HuH-7.5 (cell line): Measurements from ENCODE around the gene CHST13.

ENCODE experiments used
- DNase-seq: peaks from one replicate; pipeline ENCODE4 v3.0.0; 2011; ENCODE audit warnings: low spot score

The CHST13 gene

DNA sequence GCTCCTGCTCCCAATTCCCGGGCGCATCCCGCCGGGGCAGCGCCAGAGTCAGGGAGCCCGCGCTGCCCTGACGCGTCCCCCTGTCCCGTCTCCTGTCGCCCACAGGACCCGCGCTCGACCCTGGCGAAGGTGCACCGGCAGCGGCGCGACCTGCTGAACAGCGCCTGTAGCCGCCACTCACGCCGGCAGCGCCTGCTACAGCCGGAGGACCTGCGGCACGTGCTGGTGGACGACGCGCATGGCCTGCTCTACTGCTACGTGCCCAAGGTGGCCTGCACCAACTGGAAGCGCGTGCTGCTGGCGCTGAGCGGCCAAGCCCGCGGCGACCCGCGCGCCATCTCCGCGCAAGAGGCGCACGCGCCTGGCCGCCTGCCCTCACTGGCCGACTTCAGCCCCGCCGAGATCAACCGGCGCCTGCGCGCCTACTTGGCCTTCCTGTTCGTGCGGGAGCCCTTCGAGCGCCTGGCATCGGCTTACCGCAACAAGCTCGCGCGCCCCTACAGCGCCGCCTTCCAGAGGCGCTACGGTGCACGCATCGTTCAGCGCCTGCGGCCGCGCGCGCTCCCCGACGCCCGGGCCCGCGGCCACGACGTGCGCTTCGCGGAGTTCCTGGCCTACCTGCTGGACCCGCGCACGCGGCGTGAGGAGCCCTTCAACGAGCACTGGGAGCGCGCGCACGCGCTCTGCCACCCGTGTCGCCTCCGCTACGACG is 17.8 kb downstream of the CHST13 start:
- DNase-seq = peak; percentile 1

DNA sequence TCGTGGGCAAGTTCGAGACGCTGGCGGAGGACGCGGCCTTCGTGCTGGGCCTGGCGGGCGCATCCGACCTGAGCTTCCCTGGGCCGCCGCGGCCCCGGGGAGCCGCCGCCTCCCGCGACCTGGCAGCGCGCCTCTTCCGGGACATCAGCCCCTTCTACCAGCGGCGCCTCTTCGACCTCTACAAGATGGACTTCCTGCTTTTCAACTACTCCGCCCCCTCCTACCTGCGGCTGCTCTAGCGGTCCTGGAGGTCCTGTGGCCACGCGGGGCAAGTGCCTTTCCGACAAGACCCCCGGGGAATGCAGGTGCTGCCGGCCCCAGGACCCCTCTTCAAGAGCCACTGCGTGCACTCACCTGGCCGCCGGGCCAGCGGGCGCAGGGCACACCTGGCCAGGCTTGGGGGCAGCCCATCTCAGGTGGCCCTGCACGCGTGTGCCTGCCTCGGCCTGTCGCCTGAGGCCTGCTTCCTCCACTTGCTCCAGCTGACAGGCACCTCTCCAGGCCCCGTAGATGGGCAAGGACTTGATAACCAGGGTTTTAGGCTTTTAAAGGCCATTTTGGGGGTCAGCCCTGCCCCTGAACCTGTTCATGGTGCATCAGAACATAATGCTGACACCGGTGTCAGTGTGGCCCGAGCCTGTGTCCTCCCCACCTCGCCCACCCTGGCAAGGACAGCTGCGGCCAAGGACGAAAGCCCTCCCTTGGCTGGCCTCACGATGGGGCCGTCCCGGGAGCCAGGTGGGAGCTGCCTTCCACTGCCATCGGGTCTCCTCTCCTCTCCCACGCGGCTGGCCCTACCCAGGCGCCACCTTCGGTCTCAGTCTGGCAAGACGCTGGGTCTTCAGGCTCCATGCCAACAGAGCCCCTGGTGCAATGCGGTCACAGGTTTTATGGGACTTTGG is 18.6 kb downstream of the CHST13 start:
- DNase-seq = no peak

DNA sequence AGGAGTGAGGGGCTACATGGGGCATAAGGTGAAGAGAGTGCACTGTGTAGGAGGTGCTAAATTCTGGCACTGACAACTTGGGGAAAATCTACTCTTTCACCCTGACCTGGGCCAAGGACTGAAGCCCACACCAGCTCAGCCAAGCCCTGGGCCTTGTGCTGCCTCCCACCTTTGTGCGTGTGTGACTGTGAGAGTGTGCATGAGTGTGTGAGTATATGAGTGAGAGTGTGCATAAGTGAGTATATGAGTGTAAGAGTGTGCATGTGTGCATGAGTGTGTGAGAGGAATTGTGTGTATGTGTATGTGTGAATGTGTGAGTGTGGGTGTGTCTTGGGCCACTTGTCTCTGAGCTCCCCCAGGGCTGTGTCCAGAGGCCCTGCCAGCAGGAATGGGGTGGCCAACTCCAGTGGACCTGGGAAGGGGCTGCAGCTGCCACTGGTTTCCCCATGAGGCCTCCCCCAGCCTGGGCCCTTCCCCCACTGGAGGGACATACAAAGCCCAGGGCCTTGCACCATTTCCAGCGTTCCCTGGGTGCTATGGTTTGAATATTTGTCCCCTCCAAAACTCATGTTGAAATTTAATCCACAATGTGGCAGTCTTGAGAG is 19.6 kb downstream of the CHST13 start:
- no peak for DNase-seq

DNA sequence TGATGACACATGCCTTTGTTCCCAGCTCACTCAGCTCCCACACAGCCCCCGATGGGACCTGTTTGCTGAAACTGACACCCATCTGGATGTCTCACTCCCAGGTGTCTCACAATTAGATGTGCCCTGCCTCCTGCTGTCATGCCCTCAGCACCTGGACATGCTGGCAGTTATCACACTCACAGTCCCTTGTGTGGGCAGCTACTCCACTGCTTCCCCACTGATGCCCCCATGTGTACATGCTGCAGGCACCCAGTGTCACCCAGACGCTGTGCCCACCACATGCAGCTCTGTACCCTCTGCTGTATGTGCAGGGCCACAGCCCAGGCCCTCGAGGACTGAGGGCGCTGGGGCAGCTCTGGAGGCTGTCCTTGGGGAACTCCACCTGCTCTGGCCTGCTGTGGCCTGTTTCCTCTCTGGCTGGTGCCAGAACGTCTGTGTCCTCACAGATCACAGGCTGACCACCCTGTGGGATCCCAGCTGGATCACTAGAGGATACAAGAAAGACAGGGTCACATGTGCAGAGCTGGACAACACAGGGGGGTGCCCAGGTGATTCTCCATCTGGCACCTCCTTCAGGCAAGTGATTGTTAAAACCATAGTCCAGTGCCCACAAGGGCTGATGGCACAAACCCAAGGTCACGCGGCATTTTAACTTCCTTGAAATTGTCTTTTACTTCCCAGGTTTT is 20.8 kb downstream of the CHST13 start:
- DNase-seq = no peak

DNA sequence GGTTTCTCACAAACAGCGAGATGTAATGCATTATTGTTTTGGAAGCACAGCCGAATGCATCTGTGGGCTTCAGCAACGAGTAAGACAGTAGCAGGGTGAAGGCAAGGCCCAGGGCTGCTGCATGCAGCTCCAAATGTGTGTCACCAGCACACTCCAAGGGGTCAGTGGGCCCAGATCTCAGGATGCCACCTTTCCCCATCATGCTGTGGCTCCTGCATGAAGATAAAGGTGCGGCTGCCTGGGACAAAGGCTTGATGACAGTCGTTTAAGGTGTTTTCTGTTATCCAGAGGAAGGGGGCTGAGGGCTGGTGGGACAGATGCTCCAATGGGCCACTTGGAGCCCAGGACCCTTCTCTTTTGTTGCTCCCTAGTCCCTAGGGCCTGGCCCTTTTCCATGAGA is 21.6 kb downstream of the CHST13 start:
- DNase-seq = no peak

DNA sequence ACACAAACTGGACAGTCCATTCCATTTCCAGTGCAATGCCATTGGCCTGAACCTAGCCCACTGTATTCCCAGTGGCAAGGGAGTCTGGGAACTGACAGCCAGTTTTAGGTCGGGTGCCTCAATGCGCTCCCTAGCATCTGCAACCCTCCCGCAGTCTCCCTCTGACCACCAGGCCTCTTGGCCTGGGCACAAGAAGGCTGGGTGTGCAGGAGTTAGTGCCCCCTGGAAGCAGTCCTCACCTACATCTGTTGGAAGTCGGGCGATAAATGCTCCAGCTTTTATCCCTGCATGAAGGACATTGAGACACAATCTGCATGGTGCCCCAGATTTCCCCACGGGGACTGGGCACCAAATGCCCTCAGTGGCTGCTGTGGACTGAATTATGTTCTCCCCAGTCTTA is 22.1 kb downstream of the CHST13 start:
- no peak for DNase-seq

DNA sequence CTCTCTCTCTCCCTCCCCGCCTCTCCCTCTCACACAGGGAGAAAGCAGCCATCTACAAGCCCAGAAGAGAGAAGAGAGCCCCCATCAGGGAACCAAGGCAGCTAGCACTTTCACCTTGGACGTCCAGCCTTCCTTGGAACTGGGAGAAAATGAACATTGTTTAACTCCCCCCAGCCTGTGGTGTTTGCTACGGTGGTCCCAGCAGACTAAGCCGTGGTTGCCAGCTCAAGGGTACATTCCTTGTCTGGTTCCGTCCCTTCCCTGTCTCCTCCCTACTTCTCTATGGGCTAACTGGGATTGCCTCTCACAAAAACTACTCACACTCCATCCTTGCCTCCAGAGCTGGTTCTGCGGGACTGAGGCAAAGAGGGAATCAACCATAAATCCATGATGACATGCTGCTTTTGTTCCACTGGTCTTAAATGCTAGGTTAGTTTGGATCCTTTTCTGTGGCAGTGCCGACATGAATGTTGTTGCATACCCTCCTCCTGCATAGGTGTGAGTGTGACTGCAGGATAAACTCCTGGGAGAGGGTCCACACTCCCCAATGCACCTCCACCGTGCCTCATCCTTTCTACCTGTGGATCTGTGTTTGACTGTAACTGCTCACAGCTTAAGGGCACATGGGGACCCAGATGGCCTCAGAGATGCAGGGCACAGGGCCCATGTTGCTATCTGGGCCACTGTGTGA is 22.7 kb downstream of the CHST13 start:
- DNase-seq = no peak

DNA sequence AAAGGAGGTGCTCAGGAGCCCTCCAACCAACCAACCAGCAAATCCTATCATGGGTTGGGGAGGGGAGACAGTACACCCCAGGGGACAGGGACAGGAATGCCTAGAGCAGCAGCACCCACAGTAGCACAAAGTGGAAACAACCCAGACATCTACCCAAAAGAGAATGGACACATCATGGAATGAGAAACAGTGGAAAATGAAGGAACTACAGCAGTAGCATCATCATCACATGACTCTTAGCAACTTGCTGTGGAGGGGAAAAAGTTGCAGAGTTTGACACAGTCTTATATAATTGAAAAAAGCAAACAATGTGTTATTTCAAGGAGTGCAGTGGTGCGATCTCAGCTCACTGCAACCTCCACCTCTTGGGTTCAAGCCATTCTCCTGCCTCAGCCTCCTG is 23.8 kb downstream of the CHST13 start:
- DNase-seq = no peak

DNA sequence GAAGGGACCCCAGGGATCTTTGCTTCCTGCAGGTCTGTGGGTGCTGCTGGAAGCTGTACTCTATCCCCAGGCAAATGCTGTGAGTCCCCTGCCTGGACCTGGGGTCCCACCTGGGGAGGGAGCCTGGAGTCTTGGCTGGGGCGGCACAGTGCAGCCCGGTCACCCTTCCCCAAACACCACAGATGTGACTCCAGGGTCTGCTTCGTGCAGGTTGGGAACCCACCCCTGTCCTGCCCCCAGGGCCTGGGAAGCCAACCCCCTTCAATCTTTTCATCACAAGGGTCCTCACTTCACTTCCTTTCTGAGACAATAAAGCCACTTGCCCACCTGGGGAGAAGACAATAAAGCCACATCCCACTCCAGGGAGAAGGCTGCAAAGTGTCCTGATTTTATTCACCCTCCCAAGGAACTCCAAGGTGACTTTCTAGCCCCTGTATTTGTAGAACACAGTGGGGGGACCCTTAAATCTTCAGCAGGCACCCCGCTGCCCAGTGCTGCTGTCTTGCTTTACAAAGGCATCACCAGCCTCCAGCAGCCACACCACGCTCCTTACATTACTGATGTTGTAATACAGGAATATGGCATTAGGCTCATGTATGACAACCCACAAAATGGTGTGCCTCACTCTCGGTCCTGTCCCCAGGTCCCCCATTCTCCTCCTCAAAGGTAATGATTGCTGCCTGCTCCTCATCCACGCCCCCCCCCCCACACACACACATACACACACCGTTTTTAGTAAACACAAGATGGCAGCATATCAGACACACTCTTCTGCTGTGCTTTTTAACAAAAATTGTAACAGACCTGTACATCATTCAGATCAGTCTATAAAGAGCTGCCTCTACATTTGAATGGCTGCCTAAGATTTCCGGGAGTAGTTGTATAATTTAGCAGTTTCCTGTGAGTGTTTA is 24.9 kb downstream of the CHST13 start:
- DNase-seq = no peak

DNA sequence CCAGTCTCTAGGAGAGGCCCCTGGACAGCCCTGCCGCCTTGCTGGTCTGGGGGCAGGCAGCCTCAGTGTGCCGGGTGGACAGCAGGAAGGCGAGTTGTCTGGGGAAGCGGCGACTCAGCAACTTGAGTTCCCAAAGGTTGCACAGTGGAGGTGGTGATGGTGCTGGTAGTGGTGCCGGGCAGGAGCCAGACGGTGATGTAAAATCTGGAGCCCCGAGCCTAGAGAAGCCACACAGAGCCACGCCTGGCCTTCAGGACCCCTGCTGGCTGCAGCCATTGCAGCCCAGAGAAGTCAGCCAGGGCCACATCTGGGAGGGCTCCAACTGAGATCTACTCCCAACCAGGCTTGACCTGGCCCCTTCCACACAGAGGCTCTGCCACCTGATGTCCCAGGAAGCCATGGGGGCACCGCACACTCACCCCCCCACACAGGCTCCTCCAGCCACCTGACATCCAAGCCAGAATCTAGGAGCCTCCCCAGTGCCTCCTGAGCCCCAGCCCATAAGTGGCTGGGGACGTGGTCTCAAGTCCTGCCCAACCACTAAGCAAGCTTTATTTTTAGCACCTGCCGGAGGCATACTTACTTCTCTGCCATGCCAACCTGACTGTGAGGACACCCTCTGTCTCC is 26.0 kb downstream of the CHST13 start:
- DNase-seq = no peak

DNA sequence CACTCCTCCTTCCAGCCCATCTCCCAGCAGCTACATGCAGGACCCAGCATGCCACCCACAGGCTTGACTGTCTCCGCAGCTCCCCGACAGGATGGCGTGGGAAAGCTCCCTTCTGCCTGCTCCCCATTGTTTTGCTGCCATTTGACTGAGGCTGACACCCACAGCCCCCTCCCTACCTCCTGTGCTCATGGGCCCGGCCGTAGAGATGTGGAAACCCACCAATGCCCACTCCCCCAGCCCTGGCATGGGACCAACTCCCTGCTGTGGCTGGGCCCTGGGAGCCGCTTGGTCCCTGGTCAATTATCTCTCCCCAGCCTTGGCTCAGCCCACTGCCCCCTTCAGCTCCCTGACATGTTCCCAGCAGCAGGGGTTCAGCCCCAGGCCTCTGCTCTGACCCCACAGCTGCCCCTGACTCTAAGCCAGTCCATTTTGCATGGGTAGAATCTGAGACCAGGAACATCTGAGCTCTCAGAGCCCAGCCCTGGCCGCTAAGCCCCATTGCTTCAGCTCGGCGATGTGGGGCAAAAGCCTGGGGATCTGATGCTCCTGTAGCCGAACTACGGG is 26.6 kb downstream of the CHST13 start:
- DNase-seq = no peak

DNA sequence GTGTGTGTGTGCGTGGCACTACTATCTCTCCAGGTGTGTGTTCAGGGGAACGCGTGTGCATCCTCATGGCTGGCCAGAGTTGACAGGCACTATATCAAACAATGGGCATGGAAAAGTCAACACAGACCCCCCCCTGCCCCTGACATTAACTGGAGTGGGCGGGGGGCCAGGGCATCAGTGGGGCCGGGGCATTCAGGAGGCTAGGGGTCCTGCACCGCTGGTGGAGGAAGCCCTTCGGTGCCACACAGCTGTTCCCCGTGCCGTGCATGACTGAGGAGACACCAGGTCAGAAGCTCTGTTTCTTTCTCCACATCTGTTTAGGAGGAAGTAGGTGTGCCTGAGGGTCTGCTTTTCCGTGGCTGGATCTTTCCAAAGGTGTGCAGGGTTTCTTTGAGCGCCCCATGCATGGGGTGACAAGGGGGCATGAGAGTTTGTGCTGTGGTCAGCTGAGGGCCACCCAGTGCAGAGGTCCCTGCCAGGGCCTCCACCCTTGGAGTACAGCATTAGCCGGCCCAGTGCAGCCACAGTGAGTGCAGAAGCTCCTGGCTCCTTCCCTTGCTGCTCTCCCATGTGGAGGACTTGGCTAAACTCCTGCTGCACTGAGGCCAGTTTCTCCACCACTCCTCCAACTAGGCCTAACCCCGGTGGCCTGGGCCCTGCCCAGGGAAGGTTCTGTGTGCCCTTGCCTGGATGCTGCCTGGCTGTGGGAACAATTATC is 27.3 kb downstream of the CHST13 start:
- no peak for DNase-seq

DNA sequence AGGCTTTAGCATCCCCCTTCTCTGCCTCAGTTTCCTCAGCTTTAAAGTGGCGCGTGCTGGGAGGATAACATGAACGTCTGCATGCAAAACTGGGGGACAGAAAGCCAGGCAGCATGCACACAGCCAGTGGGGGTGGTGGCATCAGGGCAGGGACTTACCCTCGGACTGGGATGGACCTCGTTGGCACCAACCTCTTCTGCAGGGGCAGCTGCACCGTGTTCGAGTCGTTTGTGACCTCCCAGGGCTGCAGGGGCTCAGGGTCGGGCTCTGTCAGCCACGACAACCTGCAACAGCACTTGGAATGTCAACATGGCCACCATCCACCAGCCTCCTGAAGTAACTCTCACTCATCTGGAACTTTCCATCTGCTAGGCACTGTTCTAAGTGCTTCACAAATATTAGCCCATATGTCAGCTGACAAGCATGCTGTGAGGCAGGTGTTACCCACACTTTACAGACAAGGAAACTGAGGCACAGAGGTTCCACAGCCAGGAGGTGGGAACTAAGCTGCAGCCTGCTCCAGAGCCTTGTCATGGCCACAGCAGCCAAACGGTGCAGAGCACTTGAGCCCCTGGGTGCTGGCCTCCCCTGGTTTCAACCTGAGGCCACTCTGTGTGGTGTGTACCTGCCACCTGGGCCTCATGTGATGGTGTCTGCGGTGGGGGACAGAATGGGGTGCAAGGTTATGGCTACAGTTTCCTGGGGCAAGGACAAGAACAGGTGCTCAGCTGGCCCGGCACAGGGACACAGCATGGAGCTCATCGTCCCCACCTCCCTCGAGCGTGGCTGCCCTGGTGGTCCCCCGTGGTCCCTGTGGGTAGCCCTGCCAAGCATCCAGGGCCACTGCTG is 28.1 kb downstream of the CHST13 start:
- DNase-seq = no peak

DNA sequence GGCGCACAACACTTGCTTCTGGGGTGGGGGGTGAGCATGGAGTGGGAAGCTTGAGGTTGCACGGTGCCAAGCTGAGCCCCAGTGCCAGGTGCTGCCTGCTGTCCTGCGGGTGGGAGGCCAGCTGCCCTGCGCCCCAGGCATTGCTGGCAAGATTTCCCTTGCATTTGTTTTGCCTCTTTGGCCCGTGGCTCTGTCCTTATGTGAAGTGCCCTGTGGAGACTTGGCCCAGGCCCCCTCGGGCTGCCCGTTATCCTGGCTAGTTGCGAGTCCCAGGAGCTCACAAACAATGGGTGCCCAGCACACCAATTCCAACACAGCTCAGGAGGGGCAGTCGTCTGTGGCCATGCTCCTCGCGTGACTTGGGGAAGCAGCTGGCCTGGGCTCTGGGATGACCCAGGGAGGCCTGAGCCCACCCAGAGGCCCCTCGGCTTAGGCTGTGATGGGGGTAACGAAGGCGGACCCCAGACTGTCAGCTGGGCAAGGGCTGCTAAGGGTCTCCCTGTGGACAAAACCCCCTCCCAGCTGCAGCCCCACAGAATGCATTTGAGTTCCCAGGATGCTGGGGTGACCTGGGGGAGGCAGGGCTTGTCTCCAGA is 28.8 kb downstream of the CHST13 start:
- DNase-seq = no peak

DNA sequence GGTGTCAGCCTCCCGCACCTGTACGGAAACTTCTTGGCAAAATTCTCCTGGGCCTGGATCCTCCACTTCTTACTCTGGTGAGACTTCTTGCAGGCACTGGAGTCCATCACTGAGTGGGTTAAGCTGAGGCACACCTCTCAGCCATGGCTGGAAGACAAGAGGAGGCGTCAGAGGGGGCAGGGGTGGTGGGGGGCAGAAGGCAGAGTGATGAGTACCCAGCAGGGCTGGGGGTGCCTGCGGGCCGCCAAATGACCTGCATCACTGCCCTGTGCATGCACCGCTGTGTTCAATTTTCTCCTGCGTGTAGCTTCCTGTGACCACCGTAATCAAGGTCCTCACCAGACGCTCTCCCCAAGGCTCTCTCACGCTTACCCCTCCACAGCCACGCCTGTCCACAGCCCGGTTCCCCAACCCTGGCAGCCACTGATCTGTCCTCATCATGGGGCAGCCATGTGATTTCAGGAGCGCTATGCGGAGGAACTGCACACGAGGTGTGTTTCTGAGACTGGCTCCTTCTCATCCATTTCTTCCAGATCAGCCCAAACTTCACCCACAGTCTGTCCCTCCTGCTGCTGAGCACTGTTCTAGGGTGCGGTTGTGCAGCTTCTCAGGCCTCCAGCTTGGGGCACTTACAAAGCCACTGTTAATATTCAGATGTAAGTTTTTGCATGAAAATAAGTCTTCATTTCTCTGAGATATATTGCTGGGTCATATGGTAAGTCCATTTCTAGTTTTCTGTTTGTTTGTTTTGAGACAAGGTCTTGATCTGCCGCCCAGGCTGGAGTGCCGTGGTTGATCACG is 29.5 kb downstream of the CHST13 start:
- no peak for DNase-seq

DNA sequence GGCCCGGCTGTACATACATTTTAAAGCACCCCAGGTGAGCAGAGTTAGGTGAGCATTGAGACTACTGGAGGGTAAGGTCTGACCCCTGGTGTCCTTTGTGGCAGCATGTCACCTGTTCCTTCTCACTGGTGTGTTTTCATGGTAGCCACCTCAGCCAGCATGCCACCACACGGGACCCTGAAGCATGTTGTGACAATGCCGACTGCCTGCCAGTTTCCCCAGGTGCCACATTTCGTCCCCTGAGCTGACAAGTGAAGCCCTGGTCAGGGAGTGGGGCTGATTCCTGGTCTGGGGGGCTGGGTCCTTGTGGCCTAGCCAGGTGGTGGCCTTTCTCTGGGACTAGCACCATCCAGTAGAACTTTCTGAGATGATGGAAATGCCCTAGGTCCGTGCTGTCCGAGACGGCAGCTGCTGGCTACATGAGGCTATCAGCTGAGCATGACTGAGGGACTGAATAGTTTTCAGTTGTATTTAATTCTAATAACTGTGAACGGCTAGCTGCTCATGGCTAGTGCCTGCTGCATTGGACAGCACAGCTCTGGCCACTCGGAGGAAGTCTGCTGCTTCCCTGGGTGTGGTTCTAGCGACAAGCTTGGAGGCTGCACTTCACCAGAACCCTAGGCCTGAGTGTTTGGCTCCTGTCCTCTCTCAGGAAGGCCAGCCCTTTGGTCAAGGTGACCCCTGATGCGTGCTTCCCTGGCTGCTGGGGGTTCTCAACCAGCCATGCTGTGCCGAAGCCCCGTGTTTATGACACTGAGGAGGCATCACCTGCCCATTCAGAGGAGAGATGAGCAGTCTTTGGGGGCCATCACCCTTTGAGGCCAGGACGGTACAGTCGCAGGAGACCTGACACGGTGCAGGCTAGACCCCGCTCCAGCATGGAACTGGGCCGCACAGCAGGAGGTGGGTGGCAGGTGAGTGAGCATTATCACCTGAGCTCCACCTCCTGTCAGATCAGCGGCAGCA is 30.9 kb downstream of the CHST13 start:
- no peak for DNase-seq
